GM21447 (cell line): Measurements from ENCODE around the gene TRAF2.
"Not testable (repeated sequence)": the region's sequence is repeated elsewhere in the genome, so short reads cannot be mapped to it uniquely, and the experiment has no call there.

Source experiments
- ATAC-seq: cut with Tn5 transposase; IDR thresholded peaks from one replicate; pipeline ENCODE4 v1.9.1; 2021; ENCODE audit not compliant: unreplicated experiment

Gene TRAF2

GRCh38 chr9:136881691-136882108, 4.6 kb upstream of the TRAF2 start:
- no peak for ATAC-seq

DNA sequence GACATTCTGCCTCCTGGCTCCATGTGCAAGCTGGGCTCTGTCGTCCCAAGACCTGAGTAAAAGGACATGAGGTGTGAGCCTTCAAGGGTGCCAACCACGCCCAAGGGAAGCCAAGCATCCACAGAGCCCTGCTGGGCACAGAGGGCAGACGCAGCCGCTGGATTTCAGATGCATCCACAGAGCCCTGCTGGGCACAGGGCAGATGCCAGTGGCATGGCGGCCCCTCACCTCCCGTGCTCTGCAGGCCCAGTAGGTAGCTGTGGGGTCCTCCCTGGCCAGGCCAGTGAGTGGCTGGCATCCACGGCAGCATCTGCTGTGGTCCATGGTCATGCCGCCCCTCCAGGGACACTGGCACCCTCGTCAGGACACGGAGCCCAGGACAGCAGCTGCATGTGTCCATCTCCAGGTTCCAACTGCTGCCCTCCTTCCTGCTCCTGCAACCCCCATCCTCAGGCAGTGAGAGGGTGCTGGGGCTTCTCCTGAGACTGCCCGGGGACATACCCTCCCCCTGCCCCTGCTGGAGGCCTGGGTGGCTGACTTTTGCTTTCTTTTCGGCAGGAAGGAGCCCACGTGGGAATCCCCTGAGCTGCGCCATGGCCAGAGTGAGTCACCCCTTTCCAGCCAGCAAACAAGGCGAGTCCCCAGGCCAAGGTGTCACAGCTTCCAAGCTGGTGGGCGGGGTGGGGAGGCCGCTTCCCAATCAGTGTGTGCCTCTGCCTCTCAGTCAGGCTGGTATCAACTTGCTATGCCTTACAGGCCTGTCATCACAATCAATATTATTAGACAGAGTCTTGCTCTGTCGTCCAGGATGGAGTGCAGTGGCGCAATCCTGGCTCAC, 4.0 kb upstream of the TRAF2 start:
- peak; percentile 42 for ATAC-seq

- not testable (repeated sequence) for ATAC-seq
Measured at GRCh38 chr9:136882947-136883283, 3.4 kb upstream of the TRAF2 start.

DNA sequence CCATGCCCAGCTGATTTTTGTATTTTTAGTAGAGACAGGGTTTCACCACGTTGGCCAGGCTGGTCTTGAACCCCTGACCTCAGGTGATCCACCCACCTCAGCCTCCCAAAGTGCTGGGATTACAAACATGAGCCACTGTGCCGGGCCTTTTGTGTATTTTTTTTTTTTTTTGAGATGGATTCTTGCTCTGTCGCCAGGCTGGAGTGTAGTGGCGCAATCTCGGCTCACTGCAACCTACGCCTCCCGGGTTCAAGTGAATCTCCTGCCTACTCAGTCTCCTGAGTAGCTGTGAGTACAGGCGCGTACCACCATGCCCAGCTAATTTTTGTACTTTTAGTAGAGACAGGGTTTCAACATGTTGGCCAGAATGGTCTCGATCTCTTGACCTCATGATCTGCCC, 2.6 kb upstream of the TRAF2 start:
- not testable (repeated sequence) for ATAC-seq

- ATAC-seq = peak; percentile 16
Measured at GRCh38 chr9:136886610-136887597, 588 bp downstream of the TRAF2 start.

- no peak for ATAC-seq
Measured at GRCh38 chr9:136888454-136888853, 2.1 kb downstream of the TRAF2 start.

- no peak for ATAC-seq
Measured at GRCh38 chr9:136889858-136890257, 3.5 kb downstream of the TRAF2 start.

DNA sequence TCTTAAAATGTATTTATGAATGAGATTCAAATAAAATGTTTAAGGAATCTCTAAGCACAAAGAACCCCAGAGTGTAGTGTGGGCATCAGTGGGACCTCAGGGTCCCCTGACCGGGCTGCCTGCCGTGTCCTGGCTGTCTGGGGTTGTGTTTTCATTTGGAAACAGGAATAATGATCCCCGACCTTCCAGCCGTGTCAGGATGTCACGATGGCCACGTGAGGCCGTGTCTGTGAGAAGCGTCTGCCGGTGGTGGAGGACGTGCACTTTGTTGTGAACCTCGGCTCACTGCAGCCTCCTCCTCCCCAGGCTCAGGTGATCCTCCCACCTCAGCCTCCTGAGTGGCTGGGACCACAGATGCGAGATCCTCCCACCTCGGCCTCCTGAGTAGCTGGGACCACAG, 4.3 kb downstream of the TRAF2 start:
- ATAC-seq = no peak

GRCh38 chr9:136896027-136896426, 9.7 kb downstream of the TRAF2 start:
- no peak for ATAC-seq

DNA sequence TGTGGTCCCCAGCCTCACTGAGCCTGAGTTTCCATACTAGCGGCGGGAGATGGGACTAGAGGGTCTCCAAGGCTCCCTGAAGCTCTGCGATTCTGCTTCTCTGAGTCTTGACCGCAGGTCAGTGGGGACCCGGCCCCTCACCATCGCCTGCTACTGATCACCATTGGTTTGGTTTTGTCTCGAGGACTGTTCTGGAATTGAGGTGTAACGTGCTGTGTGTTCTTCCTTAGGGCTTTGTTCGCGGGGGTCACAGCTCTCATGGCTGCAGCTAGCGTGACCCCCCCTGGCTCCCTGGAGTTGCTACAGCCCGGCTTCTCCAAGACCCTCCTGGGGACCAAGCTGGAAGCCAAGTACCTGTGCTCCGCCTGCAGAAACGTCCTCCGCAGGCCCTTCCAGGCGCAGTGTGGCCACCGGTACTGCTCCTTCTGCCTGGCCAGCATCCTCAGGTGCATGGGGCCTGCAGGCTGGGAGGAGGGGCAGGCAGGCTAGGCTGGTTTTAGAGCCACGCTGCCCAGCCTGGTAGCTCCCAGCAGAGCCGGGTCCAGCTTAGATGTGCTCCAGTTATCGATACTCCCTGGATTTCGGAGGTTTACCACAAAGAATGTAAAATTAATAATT, 12.3 kb downstream of the TRAF2 start:
- ATAC-seq = no peak

GRCh38 chr9:136899196-136899595, 12.9 kb downstream of the TRAF2 start:
- peak; percentile 42 for ATAC-seq

- ATAC-seq = no peak
Measured at GRCh38 chr9:136900556-136900955, 14.2 kb downstream of the TRAF2 start.

GRCh38 chr9:136900988-136901515, 14.7 kb downstream of the TRAF2 start:
- ATAC-seq = no peak

DNA sequence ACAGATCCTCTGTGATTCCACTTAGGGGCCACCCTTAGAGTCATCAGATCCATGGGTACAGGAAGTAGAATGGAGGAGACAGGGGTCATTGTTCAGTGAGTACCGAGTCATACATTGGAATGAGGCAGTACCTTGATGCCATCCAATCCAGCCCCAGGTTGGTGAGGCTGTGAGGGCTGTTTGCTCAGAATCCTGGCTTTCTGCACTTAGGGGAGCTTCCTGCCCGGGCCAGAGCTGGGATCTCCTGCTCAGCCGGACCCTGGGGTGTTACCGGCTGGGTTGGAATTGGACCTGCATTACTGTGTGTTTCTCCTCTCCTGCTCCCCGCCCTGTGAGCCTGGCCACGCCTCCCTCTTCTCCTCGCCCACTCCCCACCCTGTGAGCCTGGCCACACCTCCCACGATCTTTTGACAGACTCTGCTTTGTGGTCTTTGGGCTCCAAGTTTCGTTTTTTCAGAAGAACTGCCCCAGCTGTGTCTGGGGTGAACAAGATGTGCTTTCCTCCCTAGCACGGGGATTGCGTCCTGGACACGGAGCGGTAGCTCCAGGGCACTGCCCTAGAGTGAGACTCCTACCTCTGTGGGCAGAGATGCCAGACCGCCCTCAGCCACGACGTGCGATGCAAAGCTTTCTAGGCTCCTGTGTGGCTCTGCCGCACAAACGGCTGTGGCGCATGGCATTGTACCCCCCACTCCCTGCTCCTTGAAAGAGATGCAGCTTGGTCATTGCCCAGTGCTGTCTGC, 15.4 kb downstream of the TRAF2 start:
- peak; percentile 44 for ATAC-seq

- peak; percentile 55 for ATAC-seq
Measured at GRCh38 chr9:136902259-136902821, 16.0 kb downstream of the TRAF2 start.

- ATAC-seq = no peak
Measured at GRCh38 chr9:136903041-136903554, 16.8 kb downstream of the TRAF2 start.

- ATAC-seq = no peak
Measured at GRCh38 chr9:136906266-136906665, 19.9 kb downstream of the TRAF2 start.

DNA sequence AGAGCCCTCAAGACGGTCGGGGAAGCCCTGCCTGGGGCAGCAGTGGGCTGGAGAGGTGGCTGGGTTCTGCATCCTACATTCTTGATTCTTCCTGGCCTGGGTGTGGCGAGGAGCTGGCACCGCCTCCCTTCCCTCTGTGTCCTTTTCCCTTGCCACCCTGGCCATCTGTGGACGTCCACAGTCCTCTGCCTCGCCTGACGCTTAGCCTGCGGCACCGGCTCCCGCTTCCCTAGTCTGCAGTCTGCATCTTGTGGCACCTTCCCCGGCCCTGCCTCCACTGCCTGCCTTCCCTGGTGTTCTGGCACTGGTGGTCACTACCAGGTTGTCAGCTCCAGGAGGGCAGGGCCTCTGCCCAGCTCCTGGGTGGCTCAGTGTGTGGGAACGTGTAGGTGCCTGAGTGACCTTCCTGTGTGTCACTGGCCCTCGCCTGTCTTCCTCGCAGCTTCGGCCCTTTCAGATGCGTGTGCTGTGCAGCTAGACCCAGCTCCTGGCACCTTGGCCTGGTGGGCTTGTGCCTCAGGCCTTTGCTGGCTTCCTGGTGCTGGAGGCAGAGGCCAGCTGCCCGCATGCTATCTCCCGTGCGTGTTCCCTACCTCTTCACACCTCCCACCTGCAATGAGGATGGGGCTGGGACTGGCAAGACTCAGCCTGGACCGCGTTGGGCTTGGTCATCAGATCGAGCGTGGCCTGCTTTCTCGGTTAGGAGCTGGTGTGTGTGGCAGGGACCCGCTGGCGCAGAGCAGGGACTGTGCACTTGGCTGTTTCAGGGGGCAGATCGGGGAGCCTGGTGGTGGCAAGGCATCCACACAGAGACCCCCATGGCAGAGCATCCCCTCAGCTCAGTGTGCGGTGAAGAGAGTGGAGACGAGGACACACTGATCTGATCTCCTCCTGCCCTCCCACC, 20.9 kb downstream of the TRAF2 start:
- ATAC-seq = no peak
